Progenitor cell of endocrine pancreas (in vitro differentiated cells): ENCODE measurements around the gene GRID2. TPM values are rescaled to one million over a fixed set of nuclear protein-coding genes. Genes with fewer than 3 reads are reported as not detected.

Experiments
- DNase-seq: peaks from one replicate; pipeline ENCODE4 v3.0.0; 2021; ENCODE audit warnings: low spot score; ENCODE audit not compliant: unreplicated experiment
- H3K27ac Mint-ChIP-seq: 2 replicates; pipeline ENCODE4 v1.8.0; 2021; ENCODE audit warnings: mild to moderate bottlenecking, moderate library complexity, mixed read lengths
- H3K27me3 Mint-ChIP-seq: 2 replicates; pipeline ENCODE4 v1.8.0; 2021; ENCODE audit warnings: mixed read lengths
- H3K36me3 Mint-ChIP-seq: 2 replicates; pipeline ENCODE4 v1.8.0; 2022; ENCODE audit warnings: mixed read lengths; ENCODE audit not compliant: insufficient read depth
- H3K4me1 Mint-ChIP-seq: 2 replicates; pipeline ENCODE4 v1.8.0; 2021; ENCODE audit warnings: low read depth, mixed read lengths
- H3K4me3 Mint-ChIP-seq: 2 replicates; pipeline ENCODE4 v1.8.0; 2021; ENCODE audit warnings: low read depth, mild to moderate bottlenecking, moderate library complexity, mixed read lengths
- H3K9me3 Mint-ChIP-seq: 2 replicates; pipeline ENCODE4 v1.8.0; 2021; ENCODE audit warnings: low read depth, mixed read lengths
- CTCF ChIP-seq: fragments of 200-600 bp; sonication (generic); IDR thresholded peaks from one replicate; pipeline ENCODE4 v1.5.0; 2021; ENCODE audit warnings: antibody characterized with exemption, mild to moderate bottlenecking; ENCODE audit not compliant: unreplicated experiment
- total RNA-seq: library from RNA; stranded (reverse); gene quantifications from 2 replicates; pipeline ENCODE4 v1.2.1, GENCODE V29; 2021

The GRID2 gene
- total RNA-seq, 1 donor from 2014 or later = 0.69 TPM

- no peak for TF ChIP-seq CTCF
- Mint-ChIP-seq H3K4me1 (no peaks in the 10 kb centered on the region), H3K27me3 (peaks cover 3% of the 10 kb centered on the region), H3K27ac (no peak overlapping the region), H3K9me3 (peaks cover 1% of the 10 kb centered on the region), H3K4me3 (no peak overlapping the region), H3K36me3 (no peaks in the 10 kb centered on the region)
- no peak for DNase-seq
Measured at GRCh38 chr4:93700571-93700970, 1396.8 kb downstream of the GRID2 start.

- Mint-ChIP-seq H3K4me3 (no peak overlapping the region), H3K27me3 (no peaks in the 10 kb centered on the region), H3K36me3 (no peaks in the 10 kb centered on the region), H3K9me3 (peaks cover 6% of the 10 kb centered on the region), H3K4me1 (no peaks in the 10 kb centered on the region), H3K27ac (no peak overlapping the region)
- peak; percentile 57 for TF ChIP-seq CTCF
- no peak for DNase-seq
Measured at GRCh38 chr4:93710101-93710846, 1406.5 kb downstream of the GRID2 start.

GRCh38 chr4:93710847-93711430, 1407.2 kb downstream of the GRID2 start:
- no peak for TF ChIP-seq CTCF
- no peaks in the 10 kb centered on the region for H3K27me3 Mint-ChIP-seq
- H3K36me3 Mint-ChIP-seq = no peaks in the 10 kb centered on the region
- H3K9me3 Mint-ChIP-seq = peaks cover 2% of the 10 kb centered on the region
- H3K27ac Mint-ChIP-seq = no peak overlapping the region
- H3K4me3 Mint-ChIP-seq = no peak overlapping the region
- no peaks in the 10 kb centered on the region for H3K4me1 Mint-ChIP-seq
- DNase-seq = no peak

GRCh38 chr4:93718233-93718632, 1414.5 kb downstream of the GRID2 start:
- no peaks in the 10 kb centered on the region for H3K4me1 Mint-ChIP-seq
- H3K27ac Mint-ChIP-seq = no peak overlapping the region
- no peak for TF ChIP-seq CTCF
- no peaks in the 10 kb centered on the region for H3K9me3 Mint-ChIP-seq
- no peak for DNase-seq
- H3K27me3 Mint-ChIP-seq = no peaks in the 10 kb centered on the region
- no peaks in the 10 kb centered on the region for H3K36me3 Mint-ChIP-seq
- no peak overlapping the region for H3K4me3 Mint-ChIP-seq

GRCh38 chr4:93719552-93719951, 1415.8 kb downstream of the GRID2 start:
- TF ChIP-seq CTCF = no peak
- DNase-seq = no peak
- H3K27ac Mint-ChIP-seq = no peak overlapping the region
- no peaks in the 10 kb centered on the region for H3K4me1 Mint-ChIP-seq
- no peaks in the 10 kb centered on the region for H3K27me3 Mint-ChIP-seq
- no peaks in the 10 kb centered on the region for H3K36me3 Mint-ChIP-seq
- no peaks in the 10 kb centered on the region for H3K9me3 Mint-ChIP-seq
- no peak overlapping the region for H3K4me3 Mint-ChIP-seq
